GF-D8 (cell line): Measurements from ENCODE around the gene ABCC4.

ENCODE experiments used
- DNase-seq: peaks from one replicate; lab custom pipeline; 2025; lab: John Stamatoyannopoulos, UW

The ABCC4 gene

GRCh38 chr13:95113601-95114000, 187.7 kb downstream of the ABCC4 start:
- DNase-seq, result no peak

GRCh38 chr13:95112883-95113282, 188.4 kb downstream of the ABCC4 start:
- no peak for DNase-seq

DNA sequence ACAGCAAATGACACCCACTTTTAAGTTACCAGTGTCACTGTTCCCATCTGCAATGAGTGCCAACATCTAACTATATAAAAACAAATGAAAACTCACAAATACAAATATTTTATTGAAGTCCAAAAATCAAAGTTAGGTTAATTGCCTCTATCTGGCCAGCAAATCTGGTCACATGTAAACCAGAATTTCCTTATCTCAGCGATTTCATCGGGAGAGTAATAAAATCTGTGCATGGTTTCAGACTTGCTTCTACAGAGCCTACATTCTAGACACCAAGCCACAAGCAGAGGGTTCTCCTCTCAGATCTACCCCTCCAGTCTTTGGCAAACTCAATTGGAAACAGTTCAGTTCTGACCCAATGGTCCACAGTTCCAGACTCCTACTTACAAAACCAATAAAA, 189.6 kb downstream of the ABCC4 start:
- no peak for DNase-seq

DNA sequence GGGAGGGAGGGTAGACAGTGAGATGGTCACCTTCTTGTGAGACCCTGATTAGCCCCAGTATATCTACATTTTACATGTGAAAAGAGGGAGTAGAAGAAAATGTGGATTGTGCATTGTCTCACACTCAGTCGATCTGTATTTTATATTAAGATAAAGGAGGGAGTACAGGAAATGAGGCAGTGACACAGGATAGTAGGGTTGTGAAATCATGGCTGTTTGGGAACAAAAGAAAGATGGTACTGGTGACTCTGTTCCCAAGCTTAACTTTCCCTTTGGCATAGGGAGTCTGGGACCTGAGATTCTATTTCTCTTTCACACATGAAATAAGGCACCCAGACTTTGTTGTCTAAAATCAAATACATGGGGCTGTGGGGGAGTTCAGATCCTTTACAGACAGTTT, 194.7 kb downstream of the ABCC4 start:
- DNase-seq, result no peak

- no peak for DNase-seq
Observed at GRCh38 chr13:95100525-95101433, 200.5 kb downstream of the ABCC4 start.

- no peak for DNase-seq
Observed at GRCh38 chr13:95099541-95099940, 201.7 kb downstream of the ABCC4 start.

DNA sequence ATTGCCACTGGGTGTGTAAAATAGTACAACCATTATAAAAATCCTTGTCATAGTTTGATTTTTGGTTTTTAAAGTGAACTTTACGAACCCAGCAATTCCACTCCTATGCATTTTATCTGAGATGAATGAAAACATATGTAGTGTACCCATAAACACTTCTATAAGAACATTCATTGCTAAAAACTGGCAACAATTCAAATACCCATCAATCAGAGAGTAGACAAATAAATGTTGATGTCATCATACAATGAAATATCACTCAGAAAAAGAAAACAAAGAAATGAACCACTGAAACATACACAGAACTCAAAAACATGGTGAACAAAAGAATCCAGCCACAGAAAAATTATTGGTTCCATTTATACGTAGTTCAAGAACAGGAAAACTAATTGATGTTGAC, 202.3 kb downstream of the ABCC4 start:
- no peak for DNase-seq

DNA sequence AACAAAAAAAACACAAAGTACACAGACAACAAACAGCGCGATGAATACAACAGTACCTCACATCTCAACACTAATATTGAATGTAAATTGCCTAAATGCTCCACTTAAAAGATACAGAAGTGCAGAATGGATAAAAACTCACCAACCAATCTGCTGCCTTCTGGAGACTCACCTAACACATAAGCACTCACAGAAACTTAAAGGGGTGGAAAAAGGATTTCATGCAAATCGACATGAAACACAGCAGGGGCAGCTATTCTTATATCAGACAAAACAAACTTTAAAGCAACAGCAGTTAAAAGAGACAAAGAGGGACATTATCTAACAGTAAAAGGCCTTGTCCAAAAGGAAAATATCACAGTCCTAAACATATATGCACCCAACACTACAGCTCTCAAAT, 209.5 kb downstream of the ABCC4 start:
- no peak for DNase-seq

- DNase-seq, result peak; percentile 97
Observed at GRCh38 chr13:95087746-95088305, 213.4 kb downstream of the ABCC4 start.

GRCh38 chr13:95086761-95087160, 214.5 kb downstream of the ABCC4 start:
- no peak for DNase-seq

DNA sequence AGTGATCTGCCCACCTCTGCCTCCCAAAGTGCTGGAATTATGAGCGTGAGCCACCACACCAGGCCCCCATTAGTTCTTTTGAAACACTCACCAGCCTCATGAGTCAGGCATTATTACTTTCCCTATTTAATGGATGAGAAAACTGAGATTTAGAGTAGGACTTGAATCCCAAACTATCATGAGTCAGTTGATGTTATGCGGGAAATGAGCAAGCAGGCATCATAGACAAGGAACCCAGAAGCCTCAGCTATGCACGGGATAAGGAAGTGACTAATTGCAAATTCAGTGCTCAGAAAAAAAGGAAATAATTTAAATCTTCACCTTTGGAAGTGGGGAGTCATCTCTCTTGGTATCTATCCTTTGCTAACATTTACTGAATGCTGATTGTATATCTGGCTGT, 217.5 kb downstream of the ABCC4 start:
- DNase-seq, result no peak

GRCh38 chr13:95083066-95083465, 218.2 kb downstream of the ABCC4 start:
- no peak for DNase-seq

GRCh38 chr13:95075506-95075905, 225.7 kb downstream of the ABCC4 start:
- no peak for DNase-seq

DNA sequence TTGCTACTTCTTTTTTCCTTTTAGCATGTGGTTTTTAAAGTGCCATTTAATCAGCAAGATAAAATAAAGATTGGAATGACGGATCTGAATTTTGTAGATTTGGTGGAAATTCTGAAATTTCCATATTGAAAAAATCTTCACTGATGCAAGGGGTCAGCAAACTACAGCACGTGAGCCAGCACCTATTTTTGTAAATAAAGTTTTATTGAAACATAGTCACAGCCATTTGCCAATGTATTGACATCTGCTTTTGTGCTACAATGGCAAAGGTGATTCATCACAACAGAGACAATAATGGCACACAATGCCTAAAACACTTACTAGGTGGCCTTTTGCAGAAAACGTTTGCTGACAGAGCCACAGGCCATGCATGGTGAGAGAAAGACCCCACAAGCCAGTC, 226.4 kb downstream of the ABCC4 start:
- DNase-seq, result no peak

DNA sequence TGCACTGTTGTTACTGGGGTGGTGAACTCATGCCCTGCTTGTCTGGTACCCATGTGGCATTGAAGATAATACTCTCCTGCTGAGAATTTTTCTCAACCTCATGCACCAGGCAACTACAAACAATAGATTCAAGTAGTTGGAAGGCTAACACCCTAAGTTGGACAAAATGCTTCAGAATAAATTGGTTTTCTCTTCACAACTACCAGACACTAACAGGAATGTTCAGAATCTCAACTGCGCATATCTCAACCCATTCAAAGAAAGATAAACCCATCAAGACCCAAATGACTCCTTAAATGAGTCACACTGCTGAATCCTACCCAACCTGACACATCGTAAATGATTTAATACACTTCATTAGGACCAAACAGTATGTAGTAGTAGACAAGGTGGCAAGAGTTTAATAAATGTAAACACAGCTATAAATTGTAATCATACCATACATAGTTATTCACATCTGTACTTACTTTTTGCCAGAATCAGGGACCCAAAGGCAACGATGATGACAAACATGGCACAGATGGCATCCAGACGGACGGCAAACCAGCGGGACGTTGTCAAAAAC, 227.4 kb downstream of the ABCC4 start:
- DNase-seq, result no peak

DNA sequence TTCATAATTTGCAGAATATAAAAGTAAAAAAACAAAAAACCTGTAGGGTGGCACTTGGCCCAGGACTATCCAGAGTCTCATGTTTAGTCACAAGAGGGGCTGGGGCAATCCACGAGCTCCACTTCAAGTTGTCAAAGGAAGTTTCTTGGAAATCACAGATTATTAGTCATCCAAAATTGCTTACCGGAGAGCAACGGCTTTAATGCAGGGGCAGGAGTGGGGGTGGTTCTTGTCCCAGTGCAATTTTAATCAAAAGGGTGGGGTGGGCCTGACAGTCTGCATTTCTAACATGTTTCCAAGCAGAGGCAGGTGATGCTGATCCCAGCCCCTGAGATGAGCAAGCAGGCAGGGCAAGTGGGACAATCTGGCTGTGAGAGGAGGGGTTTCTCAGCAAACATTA, 233.9 kb downstream of the ABCC4 start:
- DNase-seq, result no peak

GRCh38 chr13:95060014-95060519, 241.2 kb downstream of the ABCC4 start:
- no peak for DNase-seq

DNA sequence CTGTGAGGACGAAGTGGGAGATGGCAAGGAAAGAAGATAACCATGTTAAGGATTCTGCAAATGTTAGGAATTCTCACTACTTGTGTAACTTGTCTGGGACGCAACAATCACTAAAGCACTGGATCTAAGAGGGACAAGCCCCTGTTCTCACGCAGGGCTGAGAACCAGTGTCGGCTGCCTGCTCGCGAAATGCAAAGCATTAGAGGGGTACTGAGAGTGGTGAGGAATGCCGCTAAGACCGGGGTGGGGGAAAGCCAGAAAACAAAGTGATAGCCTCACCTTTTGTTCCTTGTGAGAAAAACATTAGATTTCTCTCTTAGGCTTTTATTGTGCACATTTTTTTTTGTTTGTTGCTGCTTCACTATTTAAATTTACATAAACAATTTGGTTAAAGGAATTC, 241.9 kb downstream of the ABCC4 start:
- DNase-seq, result no peak

GRCh38 chr13:95058680-95059079, 242.6 kb downstream of the ABCC4 start:
- DNase-seq, result no peak

- DNase-seq, result no peak
Observed at GRCh38 chr13:95056266-95056665, 245.0 kb downstream of the ABCC4 start.

DNA sequence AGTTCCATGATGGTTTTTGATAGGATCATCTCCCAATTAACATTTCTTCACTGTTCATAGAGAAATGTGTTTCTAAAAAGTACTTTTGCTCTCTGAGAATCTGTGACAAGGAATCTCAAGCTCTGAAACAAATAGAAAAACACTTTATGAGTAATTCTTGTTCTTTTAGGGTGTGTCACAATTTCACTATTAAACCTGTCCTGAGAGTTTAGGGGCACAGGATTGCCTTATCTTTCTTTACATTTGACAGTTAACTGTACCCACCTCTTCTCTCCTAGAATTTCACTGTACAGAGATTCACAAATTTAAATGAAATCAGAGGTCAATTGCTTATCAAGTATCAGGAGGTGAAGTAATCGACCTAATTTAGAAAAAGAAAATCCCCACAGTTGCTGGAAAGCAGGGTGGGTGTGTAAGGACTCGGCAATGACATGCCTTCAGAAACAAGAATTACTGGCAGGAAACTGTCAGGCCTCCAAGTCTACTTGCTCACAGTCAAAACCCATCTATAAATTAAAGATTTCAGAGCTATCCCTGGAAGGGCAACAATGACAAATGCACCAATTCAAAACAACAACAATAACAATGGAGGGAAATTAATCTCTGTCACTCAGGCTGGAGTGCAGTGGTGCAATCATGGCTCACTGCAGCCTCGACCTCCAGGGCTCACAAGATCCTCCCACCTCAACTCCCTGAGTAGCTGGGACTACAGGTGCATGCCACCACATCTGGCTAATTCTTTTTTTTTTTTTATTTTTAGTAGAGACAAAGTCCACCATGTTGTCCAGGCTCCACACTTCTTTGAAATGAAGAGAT, 250.2 kb downstream of the ABCC4 start:
- no peak for DNase-seq

- no peak for DNase-seq
Observed at GRCh38 chr13:95049772-95050171, 251.5 kb downstream of the ABCC4 start.
